Osteoblast (primary cell): Measurements from ENCODE around the gene RNF148. TPM values are rescaled to one million over a fixed set of nuclear protein-coding genes. Genes with fewer than 3 reads are reported as not detected.

Experiments
- DNase-seq: peaks from one replicate; pipeline ENCODE4 v3.0.0; 2011; ENCODE audit warnings: low spot score, mixed read lengths; ENCODE audit not compliant: insufficient read length; ENCODE audit errors: missing footprints
- H2AFZ ChIP-seq: 2 replicates; pipeline ENCODE4 v1.6.0; 2011; ENCODE audit warnings: mild to moderate bottlenecking, low read length
- H3K27ac ChIP-seq: 2 replicates; pipeline ENCODE4 v1.5.1; 2011; ENCODE audit warnings: mild to moderate bottlenecking, low read depth, low read length, moderate library complexity
- H3K27me3 ChIP-seq: 2 replicates; pipeline ENCODE4 v1.6.0; 2012; ENCODE audit warnings: mild to moderate bottlenecking, control low read depth, inconsistent platforms, low read length, moderate library complexity; ENCODE audit not compliant: insufficient read depth
- H3K36me3 ChIP-seq: 2 replicates; pipeline ENCODE4 v1.5.1; 2011; ENCODE audit warnings: mild to moderate bottlenecking, low read length, control low read depth, moderate library complexity; ENCODE audit not compliant: insufficient read depth
- H3K4me1 ChIP-seq: 2 replicates; pipeline ENCODE4 v1.5.1; 2011; ENCODE audit warnings: mild to moderate bottlenecking, low read length, control low read depth, moderate library complexity; ENCODE audit not compliant: insufficient read depth
- H3K4me2 ChIP-seq: 2 replicates; pipeline ENCODE4 v1.6.0; 2011; ENCODE audit warnings: mild to moderate bottlenecking, low read length; ENCODE audit not compliant: insufficient read depth
- H3K4me3 ChIP-seq: fragments of 200-600 bp; sonication (generic); 3 replicates; pipeline ENCODE4 v1.5.1; 2012; ENCODE audit warnings: mild to moderate bottlenecking, low read length, inconsistent platforms; ENCODE audit not compliant: insufficient read depth
- H3K79me2 ChIP-seq: 2 replicates; pipeline ENCODE4 v1.6.0; 2012; ENCODE audit warnings: mild to moderate bottlenecking, low read length, control low read depth, inconsistent platforms; ENCODE audit not compliant: insufficient read depth
- H3K9me3 ChIP-seq: 2 replicates; pipeline ENCODE4 v1.5.1; 2011; ENCODE audit warnings: low read depth, low read length, control low read depth
- H4K20me1 ChIP-seq: 2 replicates; pipeline ENCODE4 v1.6.0; 2012; ENCODE audit warnings: mild to moderate bottlenecking, low read length, control low read depth; ENCODE audit not compliant: insufficient read depth
- total RNA-seq: library from RNA; depleted of rRNA; stranded (reverse); fragments of >200 nt; gene quantifications from 2 replicates; pipeline ENCODE4 v1.2.3, GENCODE V29; 2012
- TF ChIP-seq, protein P1 (sequence below): IDR thresholded peaks from 2 replicates; pipeline ENCODE4 v1.5.1; 2011; ENCODE audit warnings: mild to moderate bottlenecking, low read depth, low read length, moderate library complexity; ENCODE audit errors: extremely low read depth

The RNF148 gene
- total RNA-seq: 0.72 and 1.2 TPM in 2 replicates

- Histone ChIP-seq H3K4me1 (no peaks in the 10 kb centered on the region), H3K9me3 (no peaks in the 10 kb centered on the region), H3K36me3 (no peaks in the 10 kb centered on the region), H2AFZ (no peak within 1 kb of the TSS), H4K20me1 (no peaks in the 10 kb centered on the region), H3K27ac (no peak within 1 kb of the TSS), H3K27me3 (no peaks in the 10 kb centered on the region), H3K4me2 (no peak within 1 kb of the TSS), H3K4me3 (no peak within 1 kb of the TSS), H3K79me2 (no peaks in the 10 kb centered on the region)
- no peak for DNase-seq
- TF ChIP-seq, protein P1, sequence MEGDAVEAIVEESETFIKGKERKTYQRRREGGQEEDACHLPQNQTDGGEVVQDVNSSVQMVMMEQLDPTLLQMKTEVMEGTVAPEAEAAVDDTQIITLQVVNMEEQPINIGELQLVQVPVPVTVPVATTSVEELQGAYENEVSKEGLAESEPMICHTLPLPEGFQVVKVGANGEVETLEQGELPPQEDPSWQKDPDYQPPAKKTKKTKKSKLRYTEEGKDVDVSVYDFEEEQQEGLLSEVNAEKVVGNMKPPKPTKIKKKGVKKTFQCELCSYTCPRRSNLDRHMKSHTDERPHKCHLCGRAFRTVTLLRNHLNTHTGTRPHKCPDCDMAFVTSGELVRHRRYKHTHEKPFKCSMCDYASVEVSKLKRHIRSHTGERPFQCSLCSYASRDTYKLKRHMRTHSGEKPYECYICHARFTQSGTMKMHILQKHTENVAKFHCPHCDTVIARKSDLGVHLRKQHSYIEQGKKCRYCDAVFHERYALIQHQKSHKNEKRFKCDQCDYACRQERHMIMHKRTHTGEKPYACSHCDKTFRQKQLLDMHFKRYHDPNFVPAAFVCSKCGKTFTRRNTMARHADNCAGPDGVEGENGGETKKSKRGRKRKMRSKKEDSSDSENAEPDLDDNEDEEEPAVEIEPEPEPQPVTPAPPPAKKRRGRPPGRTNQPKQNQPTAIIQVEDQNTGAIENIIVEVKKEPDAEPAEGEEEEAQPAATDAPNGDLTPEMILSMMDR: no peak
Observed at GRCh38 chr7:122702872-122703510, at the start of gene RNF148. RNF148 (minus strand) TSS chr7:122702922; CDS start chr7:122702750, 172 bp downstream.

- Histone ChIP-seq H3K36me3 (no peaks in the 10 kb centered on the region), H3K9me3 (no peaks in the 10 kb centered on the region), H2AFZ (no peak overlapping the region), H3K79me2 (no peaks in the 10 kb centered on the region), H3K4me2 (no peak overlapping the region), H3K4me1 (no peaks in the 10 kb centered on the region), H3K27me3 (no peaks in the 10 kb centered on the region), H4K20me1 (no peaks in the 10 kb centered on the region), H3K4me3 (no peak overlapping the region), H3K27ac (no peak overlapping the region)
- DNase-seq: no peak
- TF ChIP-seq, protein P1: no peak
Observed at GRCh38 chr7:122750389-122750788, 47.7 kb upstream of the RNF148 start.

GRCh38 chr7:122748195-122748594, 45.5 kb upstream of the RNF148 start:
- H3K36me3 ChIP-seq: no peaks in the 10 kb centered on the region
- TF ChIP-seq, protein P1: no peak
- no peaks in the 10 kb centered on the region for H3K4me1 ChIP-seq

GRCh38 chr7:122746948-122747347, 44.2 kb upstream of the RNF148 start:
- H2AFZ ChIP-seq: no peak overlapping the region
- H3K4me3 ChIP-seq: no peak overlapping the region
- no peak for DNase-seq
- H3K27ac ChIP-seq: no peak overlapping the region
- H4K20me1 ChIP-seq: no peaks in the 10 kb centered on the region
- H3K79me2 ChIP-seq: no peaks in the 10 kb centered on the region
- no peaks in the 10 kb centered on the region for H3K4me1 ChIP-seq
- no peaks in the 10 kb centered on the region for H3K36me3 ChIP-seq
- no peak overlapping the region for H3K4me2 ChIP-seq
- no peaks in the 10 kb centered on the region for H3K9me3 ChIP-seq
- TF ChIP-seq, protein P1: no peak
- no peaks in the 10 kb centered on the region for H3K27me3 ChIP-seq

More at GRCh38 chr7:122748195-122748594, 45.5 kb upstream of the RNF148 start:
- H3K9me3 ChIP-seq: no peaks in the 10 kb centered on the region
- no peaks in the 10 kb centered on the region for H3K27me3 ChIP-seq
- H4K20me1 ChIP-seq: no peaks in the 10 kb centered on the region
- H3K27ac ChIP-seq: no peak overlapping the region
- H3K4me3 ChIP-seq: no peak overlapping the region
- H3K4me2 ChIP-seq: no peak overlapping the region
- H3K79me2 ChIP-seq: no peaks in the 10 kb centered on the region
- DNase-seq: no peak
- H2AFZ ChIP-seq: no peak overlapping the region
